HepG2 (cell line): ENCODE data around the gene CTNNBL1. TPM values are rescaled to one million over a fixed set of nuclear protein-coding genes. Genes with fewer than 3 reads are reported as not detected.
A peak's percentile ranks its signal among the peaks of the same experiment; 100 is the strongest.

Source experiments
- CREB1 ChIP-seq, 2 experiments: fragments of 450-650 bp in 1 of 2; IDR thresholded peaks; 2 replicates each; pipeline ENCODE4 v1.6.1; 2016 to 2017; ENCODE audit warnings: control low read depth in 1 of 2, mild to moderate bottlenecking in 1 of 2, missing compliant biosample characterization in 1 of 2, missing genetic modification characterization in 1 of 2
- DNMT3B ChIP-seq: conservative IDR thresholded peaks from 2 replicates; pipeline ENCODE4 v1.6.1; 2016; ENCODE audit warnings: missing biosample characterization, control low read depth
- HDAC1 ChIP-seq: sonication (generic); formaldehyde crosslinking; IDR thresholded peaks from 2 replicates; pipeline ENCODE4 v1.5.1; 2020; ENCODE audit warnings: mild to moderate bottlenecking, missing genetic modification reagents
- HMGA1 ChIP-seq: sonication (generic); formaldehyde crosslinking; conservative IDR thresholded peaks from 2 replicates; pipeline ENCODE4 v1.4.0; 2020; ENCODE audit warnings: missing genetic modification reagents
- POLR2A ChIP-seq, 2 experiments: IDR thresholded peaks; 2 replicates each; pipeline ENCODE4 v1.6.1; 2011; ENCODE audit warnings: low read depth in 2 of 2, low read length in 2 of 2, mild to moderate bottlenecking in 1 of 2, moderate library complexity in 1 of 2; ENCODE audit not compliant: insufficient read depth in 1 of 2
- SIX1 ChIP-seq: sonication (generic); formaldehyde crosslinking; IDR thresholded peaks from 2 replicates; pipeline ENCODE4 v1.4.0; 2020; ENCODE audit warnings: missing genetic modification reagents, borderline replicate concordance
- SMARCE1 ChIP-seq: fragments of 450-650 bp; IDR thresholded peaks from 2 replicates; pipeline ENCODE4 v1.6.1; 2017; ENCODE audit warnings: borderline replicate concordance
- STAG1 ChIP-seq: sonication (generic); formaldehyde crosslinking; IDR thresholded peaks from 2 replicates; pipeline ENCODE4 v1.4.0; 2020; ENCODE audit warnings: missing genetic modification reagents
- ZBTB37 ChIP-seq: sonication (generic); formaldehyde crosslinking; IDR thresholded peaks from 2 replicates; pipeline ENCODE4 v1.4.0; 2020; ENCODE audit warnings: mild to moderate bottlenecking, missing genetic modification reagents
- ZNF160 ChIP-seq: sonication (generic); formaldehyde crosslinking; IDR thresholded peaks from 2 replicates; pipeline ENCODE4 v1.8.0; 2022; ENCODE audit warnings: mild to moderate bottlenecking, inconsistent platforms, missing genetic modification reagents
- ZNF180 ChIP-seq: sonication (generic); formaldehyde crosslinking; IDR thresholded peaks from 2 replicates; pipeline ENCODE4 v1.4.0; 2020; ENCODE audit warnings: low read depth, missing genetic modification reagents, borderline replicate concordance
- ZNF720 ChIP-seq: sonication (generic); formaldehyde crosslinking; IDR thresholded peaks from 2 replicates; pipeline ENCODE4 v1.4.0; 2020; ENCODE audit warnings: missing genetic modification reagents
- ZSCAN20 ChIP-seq: sonication (generic); formaldehyde crosslinking; IDR thresholded peaks from 2 replicates; pipeline ENCODE4 v1.4.0; 2020; ENCODE audit warnings: missing genetic modification reagents, mild to moderate bottlenecking, borderline replicate concordance
- polyA plus RNA-seq, 8 experiments: library from polyadenylated mRNA; depleted of rRNA in 3 of 8; stranded (reverse) in 7 of 8; unstranded in 1 of 8; fragments of >200 nt; fragmentation: Illumina TruSeq in 4 of 8; extraction: Trizol in 4 of 8; gene quantifications; 2 replicates each; pipeline versions ENCODE4 v1.2.1 to v1.2.3, GENCODE V29; 2011 to 2016; ENCODE audit warnings: low read depth in 4 of 8, missing spikeins in 1 of 8, mixed read lengths in 1 of 8; ENCODE audit not compliant: insufficient read depth in 1 of 8
- total RNA-seq, 5 experiments: library from RNA; depleted of rRNA; stranded (reverse); fragments of >200 nt; fragmentation: Illumina TruSeq; extraction: Trizol; gene quantifications; 2 replicates each; pipeline ENCODE4 v1.2.3, GENCODE V29; 2016; ENCODE audit warnings: low read depth in 1 of 5
- TF ChIP-seq, protein P1 (sequence below): sonication (generic); formaldehyde crosslinking; conservative IDR thresholded peaks from 2 replicates; pipeline ENCODE4 v1.4.0; 2020; ENCODE audit warnings: mild to moderate bottlenecking, missing genetic modification reagents, moderate library complexity
- TF ChIP-seq, protein P2 (sequence below): IDR thresholded peaks from 2 replicates; pipeline ENCODE4 v1.6.1; 2016; ENCODE audit warnings: low read depth, missing genetic modification reagents, missing compliant biosample characterization

CTNNBL1 gene
- total and polyA plus RNA-seq, 2 of the 13 experiments (the other 11 are each of a cell fraction or from before 2014, with no cell fraction given): 49.3 to 94.6 TPM

- TF ChIP-seq, protein P1, sequence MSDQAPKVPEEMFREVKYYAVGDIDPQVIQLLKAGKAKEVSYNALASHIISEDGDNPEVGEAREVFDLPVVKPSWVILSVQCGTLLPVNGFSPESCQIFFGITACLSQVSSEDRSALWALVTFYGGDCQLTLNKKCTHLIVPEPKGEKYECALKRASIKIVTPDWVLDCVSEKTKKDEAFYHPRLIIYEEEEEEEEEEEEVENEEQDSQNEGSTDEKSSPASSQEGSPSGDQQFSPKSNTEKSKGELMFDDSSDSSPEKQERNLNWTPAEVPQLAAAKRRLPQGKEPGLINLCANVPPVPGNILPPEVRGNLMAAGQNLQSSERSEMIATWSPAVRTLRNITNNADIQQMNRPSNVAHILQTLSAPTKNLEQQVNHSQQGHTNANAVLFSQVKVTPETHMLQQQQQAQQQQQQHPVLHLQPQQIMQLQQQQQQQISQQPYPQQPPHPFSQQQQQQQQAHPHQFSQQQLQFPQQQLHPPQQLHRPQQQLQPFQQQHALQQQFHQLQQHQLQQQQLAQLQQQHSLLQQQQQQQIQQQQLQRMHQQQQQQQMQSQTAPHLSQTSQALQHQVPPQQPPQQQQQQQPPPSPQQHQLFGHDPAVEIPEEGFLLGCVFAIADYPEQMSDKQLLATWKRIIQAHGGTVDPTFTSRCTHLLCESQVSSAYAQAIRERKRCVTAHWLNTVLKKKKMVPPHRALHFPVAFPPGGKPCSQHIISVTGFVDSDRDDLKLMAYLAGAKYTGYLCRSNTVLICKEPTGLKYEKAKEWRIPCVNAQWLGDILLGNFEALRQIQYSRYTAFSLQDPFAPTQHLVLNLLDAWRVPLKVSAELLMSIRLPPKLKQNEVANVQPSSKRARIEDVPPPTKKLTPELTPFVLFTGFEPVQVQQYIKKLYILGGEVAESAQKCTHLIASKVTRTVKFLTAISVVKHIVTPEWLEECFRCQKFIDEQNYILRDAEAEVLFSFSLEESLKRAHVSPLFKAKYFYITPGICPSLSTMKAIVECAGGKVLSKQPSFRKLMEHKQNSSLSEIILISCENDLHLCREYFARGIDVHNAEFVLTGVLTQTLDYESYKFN (CRISPR knock-in tag): peak; percentile 51; the same call in 1 of the 2 replicates
- TF ChIP-seq CREB1 (IDR thresholded peaks at IDR 0.05) (no peak), CREB1 (CRISPR knock-in tag; IDR thresholded peaks at IDR 0.05) (peak; percentile 57; the same call in 1 of the 2 replicates), ZBTB37 (CRISPR knock-in tag) (peak; percentile 95), DNMT3B (CRISPR knock-in tag) (no peak), ZSCAN20 (CRISPR knock-in tag) (no peak), HMGA1 (CRISPR knock-in tag) (no peak), SIX1 (CRISPR knock-in tag) (no peak), HDAC1 (CRISPR knock-in tag) (0 out of 2 replicates have a peak, but pooled peaks have one; percentile 19), STAG1 (CRISPR knock-in tag) (no peak), ZNF720 (CRISPR knock-in tag) (no peak), ZNF160 (CRISPR knock-in tag) (no peak), SMARCE1 (no peak), POLR2A (IDR thresholded peaks at IDR 0.05; ENCODE audit: insufficient read depth in 1 of 2, low read depth in 2 of 2, low read length in 2 of 2) (no peak), ZNF180 (CRISPR knock-in tag) (no peak)
- TF ChIP-seq, protein P2, sequence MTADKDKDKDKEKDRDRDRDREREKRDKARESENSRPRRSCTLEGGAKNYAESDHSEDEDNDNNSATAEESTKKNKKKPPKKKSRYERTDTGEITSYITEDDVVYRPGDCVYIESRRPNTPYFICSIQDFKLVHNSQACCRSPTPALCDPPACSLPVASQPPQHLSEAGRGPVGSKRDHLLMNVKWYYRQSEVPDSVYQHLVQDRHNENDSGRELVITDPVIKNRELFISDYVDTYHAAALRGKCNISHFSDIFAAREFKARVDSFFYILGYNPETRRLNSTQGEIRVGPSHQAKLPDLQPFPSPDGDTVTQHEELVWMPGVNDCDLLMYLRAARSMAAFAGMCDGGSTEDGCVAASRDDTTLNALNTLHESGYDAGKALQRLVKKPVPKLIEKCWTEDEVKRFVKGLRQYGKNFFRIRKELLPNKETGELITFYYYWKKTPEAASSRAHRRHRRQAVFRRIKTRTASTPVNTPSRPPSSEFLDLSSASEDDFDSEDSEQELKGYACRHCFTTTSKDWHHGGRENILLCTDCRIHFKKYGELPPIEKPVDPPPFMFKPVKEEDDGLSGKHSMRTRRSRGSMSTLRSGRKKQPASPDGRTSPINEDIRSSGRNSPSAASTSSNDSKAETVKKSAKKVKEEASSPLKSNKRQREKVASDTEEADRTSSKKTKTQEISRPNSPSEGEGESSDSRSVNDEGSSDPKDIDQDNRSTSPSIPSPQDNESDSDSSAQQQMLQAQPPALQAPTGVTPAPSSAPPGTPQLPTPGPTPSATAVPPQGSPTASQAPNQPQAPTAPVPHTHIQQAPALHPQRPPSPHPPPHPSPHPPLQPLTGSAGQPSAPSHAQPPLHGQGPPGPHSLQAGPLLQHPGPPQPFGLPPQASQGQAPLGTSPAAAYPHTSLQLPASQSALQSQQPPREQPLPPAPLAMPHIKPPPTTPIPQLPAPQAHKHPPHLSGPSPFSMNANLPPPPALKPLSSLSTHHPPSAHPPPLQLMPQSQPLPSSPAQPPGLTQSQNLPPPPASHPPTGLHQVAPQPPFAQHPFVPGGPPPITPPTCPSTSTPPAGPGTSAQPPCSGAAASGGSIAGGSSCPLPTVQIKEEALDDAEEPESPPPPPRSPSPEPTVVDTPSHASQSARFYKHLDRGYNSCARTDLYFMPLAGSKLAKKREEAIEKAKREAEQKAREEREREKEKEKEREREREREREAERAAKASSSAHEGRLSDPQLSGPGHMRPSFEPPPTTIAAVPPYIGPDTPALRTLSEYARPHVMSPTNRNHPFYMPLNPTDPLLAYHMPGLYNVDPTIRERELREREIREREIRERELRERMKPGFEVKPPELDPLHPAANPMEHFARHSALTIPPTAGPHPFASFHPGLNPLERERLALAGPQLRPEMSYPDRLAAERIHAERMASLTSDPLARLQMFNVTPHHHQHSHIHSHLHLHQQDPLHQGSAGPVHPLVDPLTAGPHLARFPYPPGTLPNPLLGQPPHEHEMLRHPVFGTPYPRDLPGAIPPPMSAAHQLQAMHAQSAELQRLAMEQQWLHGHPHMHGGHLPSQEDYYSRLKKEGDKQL (CRISPR knock-in tag): no peak
These were observed 29.8 kb downstream of the CTNNBL1 start (continued) for GRCh38 chr20:37723668-37724067.
